ENCODE measurements around the gene FDXR.

The FDXR gene

DNA sequence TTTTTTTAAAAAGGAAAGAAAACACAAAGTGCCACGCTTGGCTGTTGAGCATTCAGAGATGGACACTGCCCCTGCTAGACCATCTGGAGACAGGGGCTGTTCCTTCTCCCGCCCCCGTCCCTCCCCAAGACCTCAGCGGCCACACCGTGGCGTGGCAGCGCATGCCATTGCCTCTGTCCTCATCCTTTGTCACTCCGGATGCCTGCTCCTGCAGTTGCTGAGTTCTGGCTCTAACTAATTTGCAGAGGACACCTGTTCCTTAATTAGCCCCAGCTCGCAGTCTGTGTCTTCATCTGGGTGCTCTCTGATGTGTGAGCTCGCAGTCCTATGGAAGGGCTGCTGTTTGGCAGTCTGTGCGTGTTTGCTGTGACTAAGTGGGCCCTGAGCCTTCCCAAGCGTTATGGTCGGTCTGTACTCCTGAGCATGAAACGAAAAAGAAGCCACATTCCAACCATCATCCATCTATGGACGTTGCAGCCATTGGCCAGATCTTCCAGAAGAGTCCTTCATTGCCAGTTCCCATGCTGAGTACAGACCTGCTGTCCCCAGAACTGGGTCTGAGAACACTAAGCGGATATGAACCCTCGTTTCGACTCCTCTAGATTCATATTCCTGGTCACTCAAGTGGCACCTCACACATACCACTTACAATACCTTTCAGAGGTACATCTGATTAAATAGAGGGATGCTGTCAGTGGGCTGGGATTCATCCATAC is 55.7 kb downstream of the FDXR start:
- in situ Hi-C loops (cut with HindIII; ENCODE audit: low sequenced_read_pairs), result no loop called here

DNA sequence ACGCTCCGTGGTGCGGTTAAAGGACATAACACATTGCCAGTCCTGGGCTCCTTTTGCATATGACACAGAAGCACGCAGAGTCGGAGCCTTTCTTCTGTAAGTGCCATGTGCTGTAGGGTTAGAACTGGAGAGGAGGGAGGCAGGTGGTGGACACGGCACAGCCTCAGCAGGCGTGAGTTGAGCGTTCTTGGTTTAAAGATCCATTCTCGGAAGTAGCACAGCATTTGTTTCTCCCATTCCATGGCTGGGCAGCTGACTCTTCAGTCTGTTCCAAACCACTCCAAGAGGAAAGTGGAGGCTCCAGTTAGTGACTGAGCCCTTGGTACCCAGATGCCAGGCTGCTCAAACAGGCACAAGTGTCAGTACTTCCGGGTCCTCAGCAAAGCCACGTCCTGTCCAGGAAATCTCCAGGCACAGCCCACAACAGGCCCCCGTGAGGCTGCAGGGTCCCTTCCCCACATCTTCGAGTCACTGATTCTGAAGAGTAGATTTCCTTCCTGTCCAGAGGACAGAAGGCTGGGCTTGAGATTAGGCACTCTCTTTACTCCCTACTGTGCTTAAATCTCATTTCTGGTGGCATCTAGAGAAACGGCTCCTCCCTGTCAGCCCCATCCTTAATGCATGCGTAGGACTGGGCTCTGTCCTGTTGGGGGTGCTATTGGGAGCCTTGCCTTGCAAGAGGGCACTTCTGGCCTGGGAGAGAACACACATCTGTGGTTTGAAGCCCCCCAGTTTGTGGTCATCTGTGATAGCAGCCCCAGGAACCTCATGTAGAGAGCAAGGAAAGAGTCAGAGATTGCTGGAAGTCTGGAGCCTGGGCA is 57.0 kb downstream of the FDXR start:
- in situ Hi-C loops (cut with HindIII; ENCODE audit: low sequenced_read_pairs), result no loop called here

DNA sequence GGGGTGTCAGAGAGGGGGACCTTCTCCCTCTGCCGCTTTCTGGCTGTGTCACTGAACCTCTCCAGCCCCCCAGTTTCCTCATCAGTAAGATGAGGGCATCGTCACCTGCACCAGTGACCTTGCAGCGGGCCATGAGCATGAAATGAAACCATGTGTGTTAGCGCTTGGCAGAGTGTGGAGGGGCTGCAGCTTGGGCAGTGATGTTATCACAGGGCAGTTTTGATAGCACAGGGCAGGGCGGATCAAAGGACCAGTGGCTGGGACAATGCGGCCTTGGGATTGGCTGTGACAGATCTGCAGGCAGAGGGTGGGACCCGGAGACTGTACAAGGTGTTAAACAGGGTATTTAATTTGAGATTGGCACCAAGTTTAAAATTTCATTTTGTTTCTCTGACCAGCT is 57.7 kb downstream of the FDXR start:
- in situ Hi-C loops (cut with HindIII; ENCODE audit: low sequenced_read_pairs), result no loop called here

DNA sequence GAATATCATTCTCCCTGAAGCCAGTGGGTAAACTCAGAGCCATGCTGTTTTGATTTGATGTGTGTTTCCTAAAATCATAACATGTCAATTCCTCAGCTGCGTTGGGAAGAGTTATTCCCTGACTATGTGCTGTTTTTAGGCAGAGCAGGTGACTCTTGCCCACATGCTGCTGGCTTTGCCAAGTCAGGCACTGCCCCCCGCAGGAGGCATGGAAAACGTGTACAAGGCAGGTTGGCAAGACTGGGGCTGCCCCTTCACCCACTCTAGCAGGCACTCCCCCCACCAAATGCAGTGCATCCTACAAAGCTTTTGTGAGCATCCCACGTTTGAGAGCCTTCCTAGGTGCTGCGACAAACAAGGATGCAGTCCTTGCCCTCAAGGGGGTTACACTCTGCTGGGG is 58.3 kb downstream of the FDXR start:
- in situ Hi-C loops (cut with HindIII; ENCODE audit: low sequenced_read_pairs), result loop anchor here (5.0 kb wide), 1 partner anchor 73 kb away; no protein-coding TSS in a partner anchor

Data from endothelial cell of hepatic sinusoid (primary cell).